GM12874 (cell line): ENCODE results near the gene FBN2.

Experiments
- TF ChIP-seq, protein P1 (sequence below): IDR thresholded peaks from 2 replicates; pipeline ENCODE4 v1.5.1; 2011; ENCODE audit warnings: low read depth, mild to moderate bottlenecking, control low read depth, low read length, moderate library complexity; ENCODE audit not compliant: insufficient read depth

The FBN2 gene

GRCh38 chr5:128539038-128539429 is 989 bp upstream of the FBN2 start:
- TF ChIP-seq, protein P1, sequence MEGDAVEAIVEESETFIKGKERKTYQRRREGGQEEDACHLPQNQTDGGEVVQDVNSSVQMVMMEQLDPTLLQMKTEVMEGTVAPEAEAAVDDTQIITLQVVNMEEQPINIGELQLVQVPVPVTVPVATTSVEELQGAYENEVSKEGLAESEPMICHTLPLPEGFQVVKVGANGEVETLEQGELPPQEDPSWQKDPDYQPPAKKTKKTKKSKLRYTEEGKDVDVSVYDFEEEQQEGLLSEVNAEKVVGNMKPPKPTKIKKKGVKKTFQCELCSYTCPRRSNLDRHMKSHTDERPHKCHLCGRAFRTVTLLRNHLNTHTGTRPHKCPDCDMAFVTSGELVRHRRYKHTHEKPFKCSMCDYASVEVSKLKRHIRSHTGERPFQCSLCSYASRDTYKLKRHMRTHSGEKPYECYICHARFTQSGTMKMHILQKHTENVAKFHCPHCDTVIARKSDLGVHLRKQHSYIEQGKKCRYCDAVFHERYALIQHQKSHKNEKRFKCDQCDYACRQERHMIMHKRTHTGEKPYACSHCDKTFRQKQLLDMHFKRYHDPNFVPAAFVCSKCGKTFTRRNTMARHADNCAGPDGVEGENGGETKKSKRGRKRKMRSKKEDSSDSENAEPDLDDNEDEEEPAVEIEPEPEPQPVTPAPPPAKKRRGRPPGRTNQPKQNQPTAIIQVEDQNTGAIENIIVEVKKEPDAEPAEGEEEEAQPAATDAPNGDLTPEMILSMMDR, result no peak

- TF ChIP-seq, protein P1, result no peak
These were observed 399 bp upstream of the FBN2 start for GRCh38 chr5:128538250-128539037.

DNA sequence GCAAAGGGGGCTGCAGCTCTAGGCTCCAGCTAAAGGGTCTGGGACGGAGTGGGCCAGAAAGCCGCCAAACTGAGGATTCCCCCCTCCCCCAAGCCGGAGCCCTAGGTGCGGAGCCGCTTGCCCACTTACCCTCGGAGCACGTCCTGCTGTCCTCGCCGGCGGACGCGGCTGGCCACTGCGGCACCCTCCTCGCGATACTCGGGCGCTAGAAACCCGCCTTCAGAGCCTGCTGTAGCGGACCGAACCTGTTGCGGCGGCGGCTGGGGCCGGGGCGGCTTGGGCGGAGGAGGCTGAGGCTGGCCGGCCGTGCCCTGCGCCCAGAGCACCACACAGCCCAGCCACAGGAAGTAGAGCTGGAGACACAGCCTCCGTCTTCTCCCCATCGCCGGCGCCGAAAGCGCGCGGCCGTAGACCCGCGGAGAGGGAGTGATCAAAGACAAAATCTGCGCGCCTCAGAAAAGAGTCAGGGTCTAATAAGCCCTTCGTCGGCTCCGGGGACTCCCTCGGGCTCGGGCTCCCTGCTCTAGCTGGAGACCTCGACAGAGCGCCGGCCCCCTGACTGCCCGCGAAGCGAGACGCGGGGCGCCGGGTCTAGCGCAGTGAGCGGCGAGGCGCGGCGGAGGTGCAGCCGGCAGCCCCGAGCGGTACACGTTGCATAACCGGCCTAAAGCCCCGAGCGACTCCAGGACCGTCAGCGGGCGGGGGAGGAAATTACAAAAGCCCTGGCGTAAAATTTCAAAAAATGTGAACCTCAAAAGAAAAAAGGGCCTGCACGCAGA is 635 bp downstream of the FBN2 start:
- TF ChIP-seq, protein P1, result no peak

GRCh38 chr5:128536254-128537220 is 1.5 kb downstream of the FBN2 start:
- TF ChIP-seq, protein P1, result no peak

- TF ChIP-seq, protein P1, result no peak
These were observed 2.8 kb downstream of the FBN2 start for GRCh38 chr5:128535251-128535650.

DNA sequence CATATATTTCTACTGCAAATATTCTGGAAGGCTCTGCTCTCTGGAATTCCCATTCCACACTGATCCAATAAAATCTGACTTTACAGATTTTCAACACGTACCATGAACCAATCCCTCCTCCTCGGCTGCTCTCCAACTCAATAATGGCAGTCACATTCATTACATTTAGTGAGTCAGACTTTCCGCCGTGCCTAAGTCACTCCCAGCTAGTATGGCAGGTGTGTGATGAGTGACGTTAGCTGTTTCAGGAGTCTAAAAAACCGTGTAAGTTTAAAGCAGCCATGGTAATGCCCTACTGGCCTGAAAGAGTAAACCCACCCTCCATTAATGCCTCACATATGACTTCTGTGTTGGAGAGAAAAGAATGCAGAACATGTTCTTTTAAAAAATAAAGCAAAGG is 3.3 kb downstream of the FBN2 start:
- TF ChIP-seq, protein P1, result no peak
